MM.1S (cell line): ENCODE results near the gene ATP5ME.

Experiments used
- DNase-seq: peaks from one replicate; pipeline ENCODE4 v3.0.0-alpha.2; 2015
- H2AFZ ChIP-seq: fragments of 300-600 bp; sonication (generic); 2 replicates; pipeline ENCODE4 v1.6.0; 2016; ENCODE audit warnings: antibody characterized with exemption, low read length
- H3F3A ChIP-seq: fragments of 300-600 bp; sonication (generic); 2 replicates; pipeline ENCODE4 v1.6.1; 2016; ENCODE audit warnings: mild to moderate bottlenecking, antibody characterized with exemption, low read length, moderate library complexity, mixed read lengths; ENCODE audit not compliant: insufficient read depth
- H3K27ac ChIP-seq: fragments of 300-600 bp; sonication (generic); 2 replicates; pipeline ENCODE4 v1.5.1; 2016; ENCODE audit warnings: mild to moderate bottlenecking, low read length
- H3K27me3 ChIP-seq: fragments of 300-600 bp; sonication (generic); replicated peaks from 2 replicates; pipeline ENCODE4 v1.6.0; 2016; ENCODE audit warnings: low read length; ENCODE audit not compliant: insufficient read depth
- H3K36me3 ChIP-seq: fragments of 300-600 bp; sonication (generic); replicated peaks from 2 replicates; pipeline ENCODE4 v1.6.1; 2016; ENCODE audit warnings: mild to moderate bottlenecking, low read length, mixed read lengths; ENCODE audit not compliant: insufficient read depth
- H3K4me1 ChIP-seq: fragments of 300-600 bp; sonication (generic); 2 replicates; pipeline ENCODE4 v1.6.1; 2016; ENCODE audit warnings: low read length, mixed read lengths
- H3K4me2 ChIP-seq: fragments of 300-600 bp; sonication (generic); 2 replicates; pipeline ENCODE4 v1.6.0; 2016; ENCODE audit warnings: low read depth, low read length
- H3K4me3 ChIP-seq: fragments of 300-600 bp; sonication (generic); 2 replicates; pipeline ENCODE4 v1.5.1; 2016; ENCODE audit warnings: low read length, mixed read lengths
- H3K79me2 ChIP-seq: fragments of 300-600 bp; sonication (generic); 2 replicates; pipeline ENCODE4 v1.6.1; 2016; ENCODE audit warnings: mixed run types, low read length, mixed read lengths
- H3K9ac ChIP-seq: fragments of 300-600 bp; sonication (generic); 2 replicates; pipeline ENCODE4 v1.6.1; 2016; ENCODE audit warnings: low read length, mixed read lengths
- H3K9me2 ChIP-seq: fragments of 300-600 bp; sonication (generic); replicated peaks from 2 replicates; pipeline ENCODE4 v1.6.1; 2016; ENCODE audit warnings: mild to moderate bottlenecking, low read length, mixed read lengths; ENCODE audit not compliant: insufficient read depth
- H3K9me3 ChIP-seq: fragments of 300-600 bp; sonication (generic); replicated peaks from 2 replicates; pipeline ENCODE4 v1.6.1; 2016; ENCODE audit warnings: mild to moderate bottlenecking, low read length, mixed read lengths; ENCODE audit not compliant: insufficient read depth
- H4K20me1 ChIP-seq: fragments of 300-600 bp; sonication (generic); 2 replicates; pipeline ENCODE4 v1.6.1; 2016; ENCODE audit warnings: mild to moderate bottlenecking, low read length, moderate library complexity, mixed read lengths; ENCODE audit not compliant: insufficient read depth
- CTCF ChIP-seq: fragments of 300-600 bp; sonication (generic); IDR thresholded peaks from 2 replicates; pipeline ENCODE4 v1.5.1; 2016; ENCODE audit warnings: antibody characterized with exemption, low read length, mixed read lengths
- EZH2 ChIP-seq: fragments of 300-600 bp; sonication (generic); optimal IDR thresholded peaks from 2 replicates; pipeline ENCODE3; 2017; ENCODE audit warnings: low read depth, mild to moderate bottlenecking, antibody characterized with exemption, low read length, mixed read lengths
- EZH2phosphoT487 ChIP-seq: fragments of 300-600 bp; sonication (generic); IDR thresholded peaks from 2 replicates; pipeline ENCODE4 v1.6.1; 2018; ENCODE audit warnings: antibody characterized with exemption, low read length

Gene ATP5ME

GRCh38 chr4:679629-680028 lies 5.6 kb upstream of the ATP5ME start:
- TF ChIP-seq EZH2: no peak
- no peak for TF ChIP-seq EZH2phosphoT487
- TF ChIP-seq CTCF: no peak

GRCh38 chr4:679104-679481 lies 5.0 kb upstream of the ATP5ME start:
- Histone ChIP-seq H3K79me2 (no peaks in the 10 kb centered on the region), H4K20me1 (no peaks in the 10 kb centered on the region), H3K9ac (no peak overlapping the region), H3K4me2 (no peak overlapping the region), H3K9me3 (no peaks in the 10 kb centered on the region), H3F3A (no peaks in the 10 kb centered on the region), H3K27ac (no peak overlapping the region), H3K9me2 (no peaks in the 10 kb centered on the region), H3K4me1 (no peaks in the 10 kb centered on the region), H3K27me3 (no peaks in the 10 kb centered on the region), H3K4me3 (no peak overlapping the region), H3K36me3 (no peaks in the 10 kb centered on the region), H2AFZ (no peak overlapping the region)
- DNase-seq: no peak
- TF ChIP-seq EZH2phosphoT487: no peak
- TF ChIP-seq CTCF: no peak
- no peak for TF ChIP-seq EZH2

More at GRCh38 chr4:679629-680028, 5.6 kb upstream of the ATP5ME start:
- DNase-seq: no peak
- no peak overlapping the region for H2AFZ ChIP-seq
- H3K9ac ChIP-seq: no peak overlapping the region
- no peaks in the 10 kb centered on the region for H3K9me2 ChIP-seq
- H3K4me2 ChIP-seq: no peak overlapping the region
- H3K4me1 ChIP-seq: no peaks in the 10 kb centered on the region
- H3K79me2 ChIP-seq: no peaks in the 10 kb centered on the region
- H3K36me3 ChIP-seq: no peaks in the 10 kb centered on the region
- H3K9me3 ChIP-seq: no peaks in the 10 kb centered on the region
- no peak overlapping the region for H3K27ac ChIP-seq
- no peaks in the 10 kb centered on the region for H3F3A ChIP-seq
- no peaks in the 10 kb centered on the region for H4K20me1 ChIP-seq
- no peaks in the 10 kb centered on the region for H3K27me3 ChIP-seq
- no peak overlapping the region for H3K4me3 ChIP-seq

GRCh38 chr4:678331-679103 lies 4.4 kb upstream of the ATP5ME start:
- no peaks in the 10 kb centered on the region for H3K9me3 ChIP-seq
- no peak overlapping the region for H3K4me3 ChIP-seq
- H3K27me3 ChIP-seq: no peaks in the 10 kb centered on the region
- H3K79me2 ChIP-seq: no peaks in the 10 kb centered on the region
- H3K27ac ChIP-seq: no peak overlapping the region
- no peaks in the 10 kb centered on the region for H3K36me3 ChIP-seq
- TF ChIP-seq EZH2phosphoT487: no peak
- TF ChIP-seq CTCF: no peak
- no peak for TF ChIP-seq EZH2
- H4K20me1 ChIP-seq: no peaks in the 10 kb centered on the region
- H3K4me2 ChIP-seq: no peak overlapping the region
- no peak overlapping the region for H2AFZ ChIP-seq
- H3K9me2 ChIP-seq: no peaks in the 10 kb centered on the region
- no peaks in the 10 kb centered on the region for H3K4me1 ChIP-seq
- no peak overlapping the region for H3K9ac ChIP-seq
- DNase-seq: no peak
- no peaks in the 10 kb centered on the region for H3F3A ChIP-seq
